B cell (primary cell): ENCODE results near the gene MAFF. TPM values are rescaled to one million over a fixed set of nuclear protein-coding genes. Genes with fewer than 3 reads are reported as not detected.

ENCODE experiments used
- ATAC-seq: fragments of 200-7000 bp; cut with Tn5 transposase; one replicate; pipeline ENCODE4 v1.10.0; 2021; ENCODE audit warnings: low read depth, mild to moderate bottlenecking, moderate number of reproducible peaks, moderate library complexity
- CTCF ChIA-PET: fragments of 350-600 bp; sonication (Branson Sonifier 250); formaldehyde crosslinking; loops from one replicate; lab custom pipeline; 2021; ENCODE audit warnings: antibody characterized with exemption, inconsistent platforms; lab: Charles Lee
- POLR2A ChIA-PET: fragments of 350-600 bp; sonication (Branson Sonifier 250); formaldehyde crosslinking; loops from one replicate; lab custom pipeline; 2021; ENCODE audit warnings: antibody characterized with exemption; lab: Charles Lee
- DNase-seq: peaks from one replicate; pipeline ENCODE4 v3.0.0; 2013
- H2AFZ ChIP-seq: 2 replicates; pipeline ENCODE4 v1.6.1; 2012; ENCODE audit warnings: mild to moderate bottlenecking, low read depth, low read length; ENCODE audit not compliant: insufficient read depth, poor library complexity, severe bottlenecking
- H3K27ac ChIP-seq, 2 donors: 1 replicate in 1 of 2; 2 replicates in 1 of 2; pipeline ENCODE4 v1.5.1; 2012 to 2013; ENCODE audit warnings: low read length in 2 of 2, mild to moderate bottlenecking in 2 of 2, moderate library complexity in 1 of 2
- H3K27me3 ChIP-seq, 4 experiments: fragments of 200-600 bp in 1 of 4; sonication (generic) in 1 of 4; replicated peaks in 1 of 4; 1 replicate in 2 of 4; 2 replicates in 2 of 4; pipeline versions ENCODE4 v1.6.1 to v1.7.0; 2013 to 2016; ENCODE audit warnings: low read length in 3 of 4, mild to moderate bottlenecking in 2 of 4, mixed read lengths in 1 of 4, moderate library complexity in 1 of 4; ENCODE audit not compliant: insufficient read depth in 4 of 4, control insufficient read depth in 3 of 4; ENCODE audit errors: control extremely low read depth in 1 of 4
- H3K36me3 ChIP-seq, 2 experiments: replicated peaks in 1 of 2; 1 replicate in 1 of 2; 2 replicates in 1 of 2; pipeline versions ENCODE4 v1.6.1 to v1.7.1; 2013; ENCODE audit warnings: low read length in 1 of 2; ENCODE audit not compliant: insufficient read depth in 2 of 2, control insufficient read depth in 1 of 2; ENCODE audit errors: control extremely low read depth in 1 of 2, extremely low read depth in 1 of 2
- H3K4me1 ChIP-seq, 2 donors: fragments of 200-600 bp in 1 of 2; sonication (generic) in 1 of 2; 1 replicate in 1 of 2; 2 replicates in 1 of 2; pipeline versions ENCODE4 v1.5.1 to v1.6.1; 2013 to 2017; ENCODE audit warnings: low read length in 2 of 2; ENCODE audit not compliant: control insufficient read depth in 2 of 2, insufficient read depth in 2 of 2
- H3K4me2 ChIP-seq: replicated peaks from 2 replicates; pipeline ENCODE3; 2012; ENCODE audit warnings: mild to moderate bottlenecking, low read depth, low read length; ENCODE audit not compliant: poor library complexity, severe bottlenecking
- H3K4me3 ChIP-seq, 5 experiments: fragments of 200-600 bp in 1 of 5; sonication (generic) in 1 of 5; 1 replicate in 3 of 5; 2 replicates in 2 of 5; pipeline versions ENCODE4 v1.5.1 to v1.7.0; 2011 to 2016; ENCODE audit warnings: low read length in 4 of 5, mild to moderate bottlenecking in 4 of 5, low read depth in 2 of 5, control low read depth in 1 of 5, moderate library complexity in 1 of 5; ENCODE audit not compliant: insufficient read depth in 1 of 5; ENCODE audit errors: control extremely low read depth in 1 of 5, extremely low read depth in 1 of 5
- H3K79me2 ChIP-seq: fragments of 200-600 bp; sonication (generic); one replicate; pipeline ENCODE4 v1.6.0; 2016; ENCODE audit warnings: low read length; ENCODE audit not compliant: control insufficient read depth, insufficient read depth
- H3K9ac ChIP-seq: fragments of 200-600 bp; sonication (generic); 2 replicates; pipeline ENCODE4 v1.6.1; 2017; ENCODE audit warnings: mild to moderate bottlenecking, low read length, moderate library complexity
- H3K9me3 ChIP-seq, 3 donors: one replicate each; pipeline versions ENCODE4 v1.6.1 to v1.7.1; 2013; ENCODE audit warnings: low read length in 2 of 3; ENCODE audit not compliant: control insufficient read depth in 2 of 3, insufficient read depth in 1 of 3; ENCODE audit errors: control extremely low read depth in 1 of 3
- H4K20me1 ChIP-seq: 2 replicates; pipeline ENCODE4 v1.6.0; 2012; ENCODE audit warnings: mild to moderate bottlenecking, low read length; ENCODE audit not compliant: insufficient read depth, control insufficient read depth, poor library complexity, severe bottlenecking
- H3K27ac Mint-ChIP-seq: one replicate; pipeline ENCODE4 v1.8.0; 2021; ENCODE audit warnings: mixed read lengths
- H3K27me3 Mint-ChIP-seq: one replicate; pipeline ENCODE4 v1.8.0; 2021; ENCODE audit warnings: mixed read lengths
- H3K4me1 Mint-ChIP-seq: one replicate; pipeline ENCODE4 v1.8.0; 2021; ENCODE audit warnings: mixed read lengths
- H3K4me3 Mint-ChIP-seq: one replicate; pipeline ENCODE4 v1.8.0; 2021; ENCODE audit warnings: mixed read lengths
- H3K9me3 Mint-ChIP-seq: one replicate; pipeline ENCODE4 v1.8.0; 2022; ENCODE audit warnings: mixed read lengths; ENCODE audit not compliant: insufficient read depth
- EZH2 ChIP-seq: IDR thresholded peaks from 2 replicates; pipeline ENCODE4 v1.6.1; 2012; ENCODE audit warnings: borderline replicate concordance, low read depth, mild to moderate bottlenecking, moderate library complexity, low read length; ENCODE audit not compliant: insufficient read depth, poor library complexity, severe bottlenecking
- WGBS: methylation state at CpG from one replicate; pipeline ENCODE4 v1.1.5; 2013; ENCODE audit warnings: missing lambda C conversion rate; ENCODE audit not compliant: insufficient coverage; 5-methylcytosine and 5-hydroxymethylcytosine counted together
- intact Hi-C: fragments of 100-400 bp; cut with micrococcal nuclease; formaldehyde crosslinking; loops from one replicate; pipeline ENCODE4 v1.10.0; 2022
- polyA plus RNA-seq: library from polyadenylated mRNA; depleted of rRNA; stranded (reverse); fragments of >200 nt; gene quantifications from 2 replicates; pipeline ENCODE4 v1.2.3, GENCODE V29; 2012
- total RNA-seq, 2 donors: library from RNA; stranded (reverse); fragments of 120-200 nt in 1 of 2; gene quantifications; 1 replicate in 1 of 2; 2 replicates in 1 of 2; pipeline versions ENCODE4 v1.2.3 to v1.2.4, GENCODE V29; 2013 to 2022
- TF ChIP-seq, protein P1 (sequence below): fragments of 200-600 bp; IDR thresholded peaks from one replicate; pipeline ENCODE4 v1.8.0; 2022; ENCODE audit warnings: antibody characterized with exemption, mild to moderate bottlenecking

MAFF gene
- total and polyA plus RNA-seq, 2 donors (not counting 1 experiment from before 2014, with no cell fraction given): 5.3 to 18.0 TPM

DNA sequence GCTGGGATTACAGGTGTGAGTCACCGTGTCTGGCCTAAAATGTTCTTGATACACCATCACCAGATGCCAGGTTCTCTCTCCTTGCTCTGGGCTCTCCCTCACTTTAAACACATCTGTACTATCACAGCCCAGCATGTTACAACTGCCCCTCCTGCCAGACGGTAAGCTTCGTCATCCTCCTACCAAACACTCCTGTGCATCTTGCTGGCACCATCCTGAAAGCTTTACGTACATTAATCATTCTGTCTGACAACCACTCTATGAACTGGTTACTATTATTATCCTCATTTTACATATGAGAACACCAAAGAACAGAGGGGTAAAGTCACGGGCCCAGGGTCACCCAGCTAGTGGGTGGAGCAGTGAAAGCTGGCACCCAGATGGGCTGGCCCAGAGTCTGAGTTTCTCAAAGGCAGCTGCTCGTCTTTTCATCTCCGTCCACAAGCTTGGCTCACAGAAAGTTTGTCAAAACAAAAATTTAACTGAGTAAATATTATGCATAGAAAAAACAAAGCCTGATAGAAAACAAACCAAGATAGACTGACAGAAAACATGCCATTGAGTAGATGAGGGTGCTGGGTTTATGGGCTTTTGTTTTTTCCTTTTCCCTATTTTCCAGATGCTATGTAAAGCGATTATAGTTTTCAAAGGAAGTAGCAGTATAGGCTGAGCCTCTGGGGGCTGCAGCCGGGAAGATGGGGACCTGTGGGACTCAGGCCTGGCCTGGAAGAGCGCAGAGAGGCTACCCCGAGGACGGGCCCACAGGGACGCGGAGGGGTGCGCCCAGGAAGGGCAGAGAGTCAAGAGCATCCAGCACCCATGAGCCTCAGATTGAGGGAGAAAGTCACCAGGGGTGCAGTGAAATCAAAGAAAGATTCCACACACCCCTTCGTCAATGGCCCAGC, 29.6 kb upstream of the MAFF start:
- peaks cover 0 to 17% of the 10 kb centered on the region in 2 experiments for H3K36me3 ChIP-seq
- WGBS: 91% methylated on average over 13 of the region's 16 CpGs

More for the DNA sequence above, 29.6 kb upstream of the MAFF start:
- no peak overlapping the region for H3K4me3 Mint-ChIP-seq
- intact Hi-C loops: no loop called here
- ATAC-seq (no peak), DNase-seq (no peak)
- Histone ChIP-seq H2AFZ (no peak overlapping the region), H3K27me3 (no peaks in the 10 kb centered on the region), H3K9me3 (no peaks in the 10 kb centered on the region), H3K79me2 (peaks cover 48% of the 10 kb centered on the region), H3K4me3 (no peak overlapping the region), H4K20me1 (peaks cover 5% of the 10 kb centered on the region), H3K4me1 (peaks cover 13 to 17% of the 10 kb centered on the region in 2 donors), H3K4me2 (no peak overlapping the region), H3K9ac (no peak overlapping the region), H3K27ac (no peak overlapping the region)
- POLR2A ChIA-PET: interaction anchor here (1.2 kb wide), 1 partner anchor 8 kb away, joined by 3 read pairs; no protein-coding TSS in a partner anchor
- CTCF ChIA-PET: interaction anchor here (0.7 kb wide), 1 partner anchor 177 kb away, joined by 3 read pairs; no protein-coding TSS in a partner anchor
- H3K4me1 Mint-ChIP-seq: peaks cover 17% of the 10 kb centered on the region
- H3K27me3 Mint-ChIP-seq: no peaks in the 10 kb centered on the region
- no peaks in the 10 kb centered on the region for H3K9me3 Mint-ChIP-seq
- no peak overlapping the region for H3K27ac Mint-ChIP-seq
- TF ChIP-seq, protein P1, sequence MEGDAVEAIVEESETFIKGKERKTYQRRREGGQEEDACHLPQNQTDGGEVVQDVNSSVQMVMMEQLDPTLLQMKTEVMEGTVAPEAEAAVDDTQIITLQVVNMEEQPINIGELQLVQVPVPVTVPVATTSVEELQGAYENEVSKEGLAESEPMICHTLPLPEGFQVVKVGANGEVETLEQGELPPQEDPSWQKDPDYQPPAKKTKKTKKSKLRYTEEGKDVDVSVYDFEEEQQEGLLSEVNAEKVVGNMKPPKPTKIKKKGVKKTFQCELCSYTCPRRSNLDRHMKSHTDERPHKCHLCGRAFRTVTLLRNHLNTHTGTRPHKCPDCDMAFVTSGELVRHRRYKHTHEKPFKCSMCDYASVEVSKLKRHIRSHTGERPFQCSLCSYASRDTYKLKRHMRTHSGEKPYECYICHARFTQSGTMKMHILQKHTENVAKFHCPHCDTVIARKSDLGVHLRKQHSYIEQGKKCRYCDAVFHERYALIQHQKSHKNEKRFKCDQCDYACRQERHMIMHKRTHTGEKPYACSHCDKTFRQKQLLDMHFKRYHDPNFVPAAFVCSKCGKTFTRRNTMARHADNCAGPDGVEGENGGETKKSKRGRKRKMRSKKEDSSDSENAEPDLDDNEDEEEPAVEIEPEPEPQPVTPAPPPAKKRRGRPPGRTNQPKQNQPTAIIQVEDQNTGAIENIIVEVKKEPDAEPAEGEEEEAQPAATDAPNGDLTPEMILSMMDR: no peak
- no peak for TF ChIP-seq EZH2
